ENCODE data around the gene VEPH1. TPM values are rescaled to one million over a fixed set of nuclear protein-coding genes. Genes with fewer than 3 reads are reported as not detected.

The VEPH1 gene
- total and polyA plus RNA-seq, 2 donors (not counting 1 experiment from before 2014, with no cell fraction given): not detected

- H3K4me1 Mint-ChIP-seq: no peaks in the 10 kb centered on the region
- Histone ChIP-seq H3K27me3 (replicated peaks in 1 of 4; ENCODE audit: control extremely low read depth in 1 of 4, control insufficient read depth in 3 of 4, insufficient read depth in 4 of 4, low read length in 3 of 4) (no peaks in the 10 kb centered on the region), H3K4me2 (replicated peaks; ENCODE audit: low read depth, low read length, poor library complexity, severe bottlenecking) (no peak overlapping the region), H3K79me2 (ENCODE audit: control insufficient read depth, insufficient read depth, low read length) (no peaks in the 10 kb centered on the region), H3K36me3 (replicated peaks in 1 of 2; ENCODE audit: control extremely low read depth in 1 of 2, control insufficient read depth in 1 of 2, extremely low read depth in 1 of 2, insufficient read depth in 2 of 2, low read length in 1 of 2) (no peaks in the 10 kb centered on the region), H3K9ac (ENCODE audit: low read length) (no peak overlapping the region), H3K27ac (ENCODE audit: low read length in 2 of 2) (no peak overlapping the region), H3K4me3 (ENCODE audit: control extremely low read depth in 1 of 5, extremely low read depth in 1 of 5, insufficient read depth in 1 of 5, low read depth in 2 of 5, low read length in 4 of 5) (no peak overlapping the region), H2AFZ (ENCODE audit: insufficient read depth, low read depth, low read length, poor library complexity, severe bottlenecking) (no peak overlapping the region), H3K9me3 (ENCODE audit: control extremely low read depth in 1 of 3, control insufficient read depth in 2 of 3, insufficient read depth in 1 of 3, low read length in 2 of 3) (no peaks in the 10 kb centered on the region), H3K4me1 (ENCODE audit: control insufficient read depth in 2 of 2, insufficient read depth in 2 of 2, low read length in 2 of 2) (no peaks in the 10 kb centered on the region), H4K20me1 (ENCODE audit: control insufficient read depth, insufficient read depth, low read length, poor library complexity, severe bottlenecking) (no peaks in the 10 kb centered on the region)
- H3K9me3 Mint-ChIP-seq (ENCODE audit: insufficient read depth): no peaks in the 10 kb centered on the region
- POLR2A ChIA-PET: no interaction called here
- no peak for DNase-seq
- peaks cover 6% of the 10 kb centered on the region for H3K27me3 Mint-ChIP-seq
- no peak overlapping the region for H3K4me3 Mint-ChIP-seq
- WGBS (ENCODE audit: insufficient coverage): 92% methylated on average over 1 of the region's 4 CpGs
- no peak for ATAC-seq (ENCODE audit: low read depth)
- intact Hi-C loops (cut with micrococcal nuclease): no loop called here
- no peak for TF ChIP-seq EZH2 (IDR thresholded peaks at IDR 0.05; ENCODE audit: borderline replicate concordance, insufficient read depth, low read depth, low read length, poor library complexity, severe bottlenecking)
- CTCF ChIA-PET: no interaction called here
- H3K27ac Mint-ChIP-seq: no peak overlapping the region
Observed at GRCh38 chr3:157408499-157409149, 94.6 kb downstream of the VEPH1 start.

- Mint-ChIP-seq H3K4me3 (no peak overlapping the region), H3K4me1 (no peaks in the 10 kb centered on the region), H3K9me3 (ENCODE audit: insufficient read depth) (no peaks in the 10 kb centered on the region), H3K27ac (no peak overlapping the region), H3K27me3 (peaks cover 6% of the 10 kb centered on the region)
- Histone ChIP-seq H3K9ac (ENCODE audit: low read length) (no peak overlapping the region), H4K20me1 (ENCODE audit: control insufficient read depth, insufficient read depth, low read length, poor library complexity, severe bottlenecking) (no peaks in the 10 kb centered on the region), H3K9me3 (ENCODE audit: control extremely low read depth in 1 of 3, control insufficient read depth in 2 of 3, insufficient read depth in 1 of 3, low read length in 2 of 3) (no peaks in the 10 kb centered on the region), H3K27me3 (replicated peaks in 1 of 4; ENCODE audit: control extremely low read depth in 1 of 4, control insufficient read depth in 3 of 4, insufficient read depth in 4 of 4, low read length in 3 of 4) (no peaks in the 10 kb centered on the region), H3K4me1 (ENCODE audit: control insufficient read depth in 2 of 2, insufficient read depth in 2 of 2, low read length in 2 of 2) (no peaks in the 10 kb centered on the region), H3K36me3 (replicated peaks in 1 of 2; ENCODE audit: control extremely low read depth in 1 of 2, control insufficient read depth in 1 of 2, extremely low read depth in 1 of 2, insufficient read depth in 2 of 2, low read length in 1 of 2) (no peaks in the 10 kb centered on the region), H3K4me3 (ENCODE audit: control extremely low read depth in 1 of 5, extremely low read depth in 1 of 5, insufficient read depth in 1 of 5, low read depth in 2 of 5, low read length in 4 of 5) (no peak overlapping the region), H3K79me2 (ENCODE audit: control insufficient read depth, insufficient read depth, low read length) (no peaks in the 10 kb centered on the region), H3K4me2 (replicated peaks; ENCODE audit: low read depth, low read length, poor library complexity, severe bottlenecking) (no peak overlapping the region), H2AFZ (ENCODE audit: insufficient read depth, low read depth, low read length, poor library complexity, severe bottlenecking) (no peak overlapping the region), H3K27ac (ENCODE audit: low read length in 2 of 2) (no peak overlapping the region)
- WGBS (ENCODE audit: insufficient coverage): 100% methylated on average over 2 of the region's 3 CpGs
- ChIA-PET CTCF (no interaction called here), POLR2A (no interaction called here)
- ATAC-seq (ENCODE audit: low read depth): no peak
- TF ChIP-seq EZH2 (IDR thresholded peaks at IDR 0.05; ENCODE audit: borderline replicate concordance, insufficient read depth, low read depth, low read length, poor library complexity, severe bottlenecking): no peak
- no peak for TF ChIP-seq CTCF (IDR thresholded peaks at IDR 0.05)
- no peak for DNase-seq
- intact Hi-C loops (cut with micrococcal nuclease): no loop called here
Observed at GRCh38 chr3:157407769-157408168, 95.4 kb downstream of the VEPH1 start.

Measured in B cell (primary cell).